ENCODE data around the gene ZNF530. TPM values are rescaled to one million over a fixed set of nuclear protein-coding genes. Genes with fewer than 3 reads are reported as not detected.
A peak's percentile ranks its signal among the peaks of the same experiment; 100 is the strongest.

The ZNF530 gene
- polyA plus RNA-seq, 1 donor = 3.3 TPM

- DNase-seq = no peak
These were observed 15.7 kb downstream of the ZNF530 start for GRCh38 chr19:57615346-57615745.

DNA sequence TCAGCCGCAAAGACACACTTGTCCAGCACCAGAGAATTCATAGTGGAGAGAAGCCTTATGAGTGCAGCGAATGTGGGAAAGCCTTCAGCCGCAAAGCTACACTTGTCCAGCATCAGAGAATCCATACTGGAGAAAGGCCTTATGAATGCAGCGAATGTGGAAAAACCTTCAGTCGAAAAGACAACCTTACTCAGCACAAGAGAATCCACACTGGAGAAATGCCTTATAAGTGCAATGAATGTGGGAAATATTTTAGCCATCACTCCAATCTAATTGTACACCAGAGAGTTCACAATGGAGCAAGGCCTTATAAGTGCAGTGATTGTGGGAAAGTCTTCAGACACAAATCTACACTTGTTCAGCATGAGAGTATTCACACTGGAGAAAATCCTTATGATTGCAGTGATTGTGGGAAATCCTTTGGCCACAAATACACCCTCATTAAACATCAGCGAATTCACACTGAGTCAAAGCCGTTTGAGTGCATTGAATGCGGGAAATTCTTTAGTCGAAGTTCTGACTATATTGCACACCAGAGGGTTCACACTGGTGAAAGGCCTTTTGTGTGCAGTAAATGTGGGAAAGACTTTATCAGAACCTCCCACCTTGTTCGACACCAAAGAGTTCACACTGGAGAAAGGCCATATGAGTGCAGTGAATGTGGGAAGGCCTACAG lies 21.1 kb downstream of the ZNF530 start:
- DNase-seq = no peak

DNA sequence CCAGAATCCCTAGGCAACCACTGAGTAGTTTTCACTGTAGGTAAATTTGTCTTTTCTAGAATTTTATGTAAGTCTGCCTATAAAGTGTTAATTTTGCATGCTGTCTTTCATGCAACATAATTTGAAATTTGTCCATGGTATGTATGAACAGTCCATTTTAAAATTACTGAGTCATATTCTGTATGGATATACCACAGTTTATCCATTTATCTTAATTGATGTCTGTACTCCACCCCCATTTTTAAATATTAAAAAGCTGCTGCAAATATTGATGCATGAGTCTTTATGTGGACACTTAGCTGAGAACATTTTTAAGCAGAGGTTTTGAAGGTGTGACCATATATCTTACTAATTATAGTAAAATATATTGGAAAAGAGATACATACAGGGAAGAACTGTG lies 23.4 kb downstream of the ZNF530 start:
- DNase-seq = no peak

DNA sequence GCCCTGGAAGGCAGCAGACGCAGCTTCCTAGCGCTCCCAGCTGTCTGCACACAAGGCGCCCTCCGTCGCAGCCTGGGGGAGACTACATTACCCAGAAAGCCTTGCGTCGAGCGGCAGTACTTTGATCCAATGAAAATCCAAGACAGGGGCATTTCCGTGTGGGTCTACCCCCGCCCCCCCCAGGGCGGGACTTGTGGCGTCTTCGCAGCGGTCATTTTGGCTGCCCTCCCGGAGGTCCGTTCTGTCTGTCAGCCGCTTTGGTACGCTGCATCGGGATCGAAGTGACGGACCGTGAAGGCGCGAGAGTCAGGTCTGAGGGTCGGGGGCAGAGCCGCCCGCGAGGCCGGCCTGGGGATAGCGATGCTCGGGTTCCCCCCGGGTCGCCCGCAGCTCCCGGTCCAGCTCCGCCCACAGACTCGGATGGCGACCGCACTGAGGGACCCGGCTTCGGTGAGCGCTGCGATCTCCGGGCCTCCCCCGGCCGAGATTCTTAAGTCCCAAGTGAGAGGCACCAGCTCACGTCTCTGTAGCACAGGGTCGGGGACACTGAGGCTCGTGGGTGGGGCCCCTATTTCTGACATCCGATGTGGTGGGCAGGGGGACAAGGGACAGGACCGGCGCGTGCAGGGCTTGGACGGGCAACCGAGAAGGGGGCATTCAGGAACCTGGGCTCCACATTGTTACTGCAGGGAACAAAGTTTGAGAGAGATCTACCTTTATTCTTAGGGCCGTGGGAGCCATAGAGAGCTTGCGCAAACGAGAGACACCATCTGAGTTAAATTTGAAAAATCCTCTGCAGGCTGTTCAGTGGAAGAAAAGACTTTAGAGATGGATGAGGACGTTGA lies 33.5 kb downstream of the ZNF530 start, which contains the start of gene ZNF211:
ZNF211 (plus strand) TSS at position 182 of the 845 bp plus-strand sequence; CDS start at position 361, 179 bp downstream.
- peak; percentile 96 for DNase-seq

DNA sequence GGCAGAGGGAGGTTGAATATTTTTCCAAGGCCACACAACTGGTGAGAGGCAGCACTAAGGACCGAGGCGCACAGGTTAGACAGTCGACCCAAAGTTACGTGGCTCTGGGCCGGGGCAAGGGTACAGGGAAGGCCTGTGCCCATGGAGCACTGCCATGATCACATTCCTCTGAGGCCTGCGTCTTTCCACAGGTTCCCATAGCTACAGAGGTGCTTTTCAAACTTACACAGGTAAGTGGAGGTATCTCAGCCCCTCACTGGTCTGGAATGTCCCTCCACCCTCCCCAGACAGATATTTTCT lies 34.1 kb downstream of the ZNF530 start:
- DNase-seq = no peak

GRCh38 chr19:57637379-57637778 lies 37.7 kb downstream of the ZNF530 start:
- no peak for DNase-seq

DNA sequence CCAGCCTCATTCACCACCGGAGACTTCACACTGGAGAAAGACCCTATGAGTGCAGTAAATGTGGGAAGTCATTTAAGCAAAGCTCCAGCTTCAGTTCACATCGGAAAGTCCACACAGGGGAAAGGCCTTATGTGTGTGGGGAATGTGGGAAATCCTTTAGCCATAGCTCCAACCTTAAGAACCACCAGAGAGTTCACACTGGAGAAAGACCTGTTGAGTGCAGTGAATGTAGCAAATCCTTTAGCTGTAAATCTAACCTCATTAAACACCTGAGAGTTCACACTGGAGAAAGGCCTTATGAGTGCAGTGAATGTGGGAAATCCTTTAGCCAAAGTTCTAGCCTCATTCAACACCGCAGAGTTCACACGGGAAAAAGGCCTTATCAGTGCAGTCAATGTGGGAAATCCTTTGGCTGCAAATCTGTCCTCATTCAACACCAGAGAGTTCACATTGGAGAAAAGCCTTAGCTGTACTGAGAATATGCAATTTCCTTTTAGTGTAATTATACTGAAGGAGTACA lies 42.1 kb downstream of the ZNF530 start:
- DNase-seq = no peak

GRCh38 chr19:57642396-57643046 lies 42.8 kb downstream of the ZNF530 start:
- DNase-seq = no peak

DNA sequence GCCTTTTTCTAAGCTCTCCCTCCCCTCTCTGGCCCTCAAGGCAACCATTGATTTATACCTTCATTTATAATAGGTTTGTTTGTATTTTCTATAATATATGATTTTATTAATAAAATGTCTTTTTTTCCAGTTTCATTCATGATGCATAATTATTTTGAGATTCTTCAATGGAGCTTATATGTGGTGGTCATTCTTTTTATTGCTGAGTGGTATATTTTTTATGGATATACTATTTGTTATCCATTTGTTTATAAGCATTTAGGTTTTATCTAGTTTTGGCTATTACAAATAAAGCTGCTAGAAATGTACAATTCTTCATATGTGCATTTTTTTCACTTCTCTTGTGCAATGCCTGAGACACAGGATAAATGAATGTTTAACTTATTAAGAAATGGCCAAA lies 44.0 kb downstream of the ZNF530 start:
- DNase-seq = no peak

DNA sequence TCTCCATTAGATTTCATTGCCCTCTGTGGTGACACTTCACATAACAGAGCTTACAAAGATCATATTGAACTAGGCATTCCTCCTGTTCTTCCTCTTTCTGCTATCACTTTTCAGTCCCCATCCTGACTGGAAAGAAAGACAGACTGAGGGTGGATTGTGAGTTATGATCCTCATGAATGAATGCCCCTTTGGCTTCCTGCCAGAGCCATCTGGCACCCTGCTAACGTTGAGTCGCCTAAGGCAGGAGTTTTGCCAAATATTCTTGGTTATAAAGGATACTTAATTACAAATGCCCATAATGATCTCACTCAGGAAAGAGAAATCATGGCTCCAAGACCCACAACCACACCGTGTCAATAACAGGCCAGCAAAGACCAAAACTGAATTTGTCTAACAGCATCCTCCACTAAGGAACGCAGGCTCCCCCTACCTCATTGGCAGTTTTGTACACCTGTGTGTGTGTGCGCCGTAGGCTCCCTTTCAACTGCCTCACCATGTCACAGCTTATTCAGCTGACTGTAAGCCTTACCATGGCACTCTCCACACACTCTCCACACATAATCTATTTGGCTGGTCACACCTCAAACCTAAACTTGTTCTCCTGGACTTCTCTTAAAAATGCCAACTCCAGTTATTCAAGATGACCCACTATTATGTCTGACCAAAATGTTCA lies 48.8 kb downstream of the ZNF530 start:
- no peak for DNase-seq

DNA sequence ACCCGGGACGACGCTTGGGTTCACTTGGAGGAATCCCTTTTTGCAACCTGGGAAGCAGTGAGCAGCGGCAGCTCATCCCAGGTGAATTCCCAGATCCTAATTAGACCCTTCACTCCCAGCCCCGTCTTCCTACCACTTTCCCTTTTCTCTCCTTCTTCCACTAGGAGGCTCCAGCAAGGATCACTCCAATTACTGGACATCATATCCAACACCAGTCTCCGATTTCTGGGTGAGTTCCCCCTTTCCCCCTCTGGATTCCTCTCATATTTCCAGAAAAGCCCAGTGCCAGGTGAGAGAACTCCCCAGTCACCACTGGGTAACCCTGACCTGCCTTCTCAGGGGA lies 51.9 kb downstream of the ZNF530 start:
- no peak for DNase-seq

DNA sequence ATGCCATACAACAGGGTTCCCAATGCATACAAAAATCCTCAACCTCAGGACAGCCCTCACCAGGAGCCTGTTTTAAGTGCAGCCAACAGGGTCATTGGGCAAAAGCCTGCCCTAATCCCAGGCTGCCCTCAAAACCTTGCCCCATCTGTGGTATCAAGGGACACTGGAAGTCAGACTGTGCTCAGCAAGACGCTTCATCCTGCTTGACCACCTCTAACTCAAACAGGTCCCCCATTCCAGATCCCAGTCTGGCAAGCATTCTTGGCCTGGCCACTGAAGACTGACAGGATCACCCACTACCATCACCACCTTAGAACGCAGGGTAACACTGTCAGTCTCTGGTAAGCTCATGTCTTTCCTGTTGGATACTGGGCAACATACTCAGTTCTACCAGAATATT lies 54.0 kb downstream of the ZNF530 start:
- DNase-seq = no peak

GRCh38 chr19:57655443-57655842 lies 55.8 kb downstream of the ZNF530 start:
- no peak for DNase-seq

DNA sequence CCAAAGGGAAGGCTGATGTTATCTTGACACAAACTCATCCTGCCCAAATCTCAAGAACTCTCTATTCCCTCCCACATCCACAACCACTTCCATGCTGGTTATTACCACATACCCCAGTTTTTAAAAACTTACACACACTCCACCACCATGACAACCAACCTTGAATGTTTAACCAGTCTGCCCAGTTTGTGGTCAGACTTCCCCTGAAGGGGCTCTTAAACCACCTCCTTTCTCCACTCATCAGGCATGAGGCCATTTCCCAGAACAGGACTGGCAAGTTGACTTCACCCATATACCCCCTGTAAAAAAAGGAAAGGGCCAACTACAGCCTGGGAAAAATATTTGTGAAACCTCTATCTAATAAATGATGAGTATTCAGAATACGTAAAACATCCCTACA lies 56.7 kb downstream of the ZNF530 start:
- no peak for DNase-seq

Other genes with a start within 250 kb of the ZNF530 start
- gene ZNF304, start 248.6 kb upstream of the ZNF530 start, polyA plus RNA-seq (ENCODE audit: insufficient read length) = 9.5 TPM
- 12.1 TPM for gene TRAPPC2B, start 236.3 kb upstream of the ZNF530 start, polyA plus RNA-seq (ENCODE audit: insufficient read length)
- 2.6 TPM for gene ZNF547, start 236.3 kb upstream of the ZNF530 start, polyA plus RNA-seq (ENCODE audit: insufficient read length)
- gene ZNF548, start 210.0 kb upstream of the ZNF530 start, polyA plus RNA-seq (ENCODE audit: insufficient read length) = 15.6 TPM
- 7.3 TPM for gene ZNF17, start 188.7 kb upstream of the ZNF530 start, polyA plus RNA-seq (ENCODE audit: insufficient read length)
- 6.6 TPM for gene ZNF749, start 164.6 kb upstream of the ZNF530 start, polyA plus RNA-seq (ENCODE audit: insufficient read length)
- gene VN1R1, start 142.7 kb upstream of the ZNF530 start, polyA plus RNA-seq (ENCODE audit: insufficient read length) = 2.2 TPM
- gene ZNF772, start 122.3 kb upstream of the ZNF530 start, polyA plus RNA-seq (ENCODE audit: insufficient read length) = 9.9 TPM
- gene ZNF419, start 112.1 kb upstream of the ZNF530 start, polyA plus RNA-seq (ENCODE audit: insufficient read length) = 8.2 TPM
- 6.8 TPM for gene ZNF773, start 99.9 kb upstream of the ZNF530 start, polyA plus RNA-seq (ENCODE audit: insufficient read length)
- gene ZNF549, start 72.5 kb upstream of the ZNF530 start, polyA plus RNA-seq (ENCODE audit: insufficient read length) = 7.2 TPM
- gene ZNF550, start 40.0 kb upstream of the ZNF530 start, polyA plus RNA-seq (ENCODE audit: insufficient read length) = 12.8 TPM
- gene ZNF416, start 21.0 kb upstream of the ZNF530 start, polyA plus RNA-seq (ENCODE audit: insufficient read length) = 5.2 TPM
- 4.6 TPM for gene ZIK1, start 15.7 kb upstream of the ZNF530 start, polyA plus RNA-seq (ENCODE audit: insufficient read length)
- gene ZNF134, start 14.4 kb downstream of the ZNF530 start, polyA plus RNA-seq (ENCODE audit: insufficient read length) = 11.5 TPM
- 16.3 TPM for gene ZNF211, start 33.3 kb downstream of the ZNF530 start, polyA plus RNA-seq (ENCODE audit: insufficient read length)
- not detected for gene ZSCAN4, start 69.0 kb downstream of the ZNF530 start, polyA plus RNA-seq (ENCODE audit: insufficient read length)
- 5.5 TPM for gene ZNF551, start 82.1 kb downstream of the ZNF530 start, polyA plus RNA-seq (ENCODE audit: insufficient read length)
- 8.3 TPM for gene ZNF154, start 109.3 kb downstream of the ZNF530 start, polyA plus RNA-seq (ENCODE audit: insufficient read length)
- gene ZNF671, start 127.7 kb downstream of the ZNF530 start, polyA plus RNA-seq (ENCODE audit: insufficient read length) = 6.7 TPM
- 13.7 TPM for gene ZNF776, start 146.9 kb downstream of the ZNF530 start, polyA plus RNA-seq (ENCODE audit: insufficient read length)
- gene ZNF586, start 169.8 kb downstream of the ZNF530 start, polyA plus RNA-seq (ENCODE audit: insufficient read length) = 13.6 TPM
- 7.1 TPM for gene ZNF552, start 215.0 kb downstream of the ZNF530 start, polyA plus RNA-seq (ENCODE audit: insufficient read length)
- 4.2 TPM for gene ZNF587B, start 230.4 kb downstream of the ZNF530 start, polyA plus RNA-seq (ENCODE audit: insufficient read length)
- gene ZNF587, start 250.0 kb downstream of the ZNF530 start, polyA plus RNA-seq (ENCODE audit: insufficient read length) = 16.1 TPM